22Rv1 (cell line): ENCODE results near the gene TMEM135.

Source experiments
- CTCF ChIP-seq: fragments of 450-650 bp; IDR thresholded peaks from 2 replicates; pipeline ENCODE4 v1.5.1; 2017; ENCODE audit warnings: mild to moderate bottlenecking
- ZFX ChIP-seq: fragments of 450-650 bp; IDR thresholded peaks from 2 replicates; pipeline ENCODE4 v1.6.1; 2017; ENCODE audit warnings: antibody characterized with exemption, borderline replicate concordance

GRCh38 chr11:87173185-87174039, 135.7 kb downstream of the TMEM135 start:
- TF ChIP-seq CTCF (no peak), ZFX (no peak)
